GM23338 (cell line): ENCODE results near the gene DHRS12. TPM values are rescaled to one million over a fixed set of nuclear protein-coding genes. Genes with fewer than 3 reads are reported as not detected.

Experiments
- ATAC-seq: fragments of 200-7000 bp; cut with Tn5 transposase; 3 replicates; pipeline ENCODE4 v1.9.1; 2020
- DNase-seq: peaks from one replicate; pipeline ENCODE4 v3.0.0-alpha.2; 2015; ENCODE audit warnings: low spot score
- H2AFZ ChIP-seq: fragments of 200-600 bp; sonication (generic); 2 replicates; pipeline ENCODE4 v1.8.0; 2016; ENCODE audit warnings: antibody characterized with exemption, mild to moderate bottlenecking, moderate library complexity
- H3F3A ChIP-seq: fragments of 200-600 bp; sonication (generic); replicated peaks from 2 replicates; pipeline ENCODE4 v1.8.0; 2017; ENCODE audit warnings: antibody characterized with exemption, mixed run types, low read depth
- H3K27ac ChIP-seq: fragments of 200-600 bp; sonication (generic); 2 replicates; pipeline ENCODE4 v1.6.1; 2016; ENCODE audit warnings: low read depth
- H3K27me3 ChIP-seq: fragments of 200-600 bp; sonication (generic); 2 replicates; pipeline ENCODE4 v1.8.0; 2016; ENCODE audit warnings: mild to moderate bottlenecking, mixed run types, moderate library complexity; ENCODE audit not compliant: insufficient read depth
- H3K36me3 ChIP-seq: fragments of 200-600 bp; sonication (generic); 2 replicates; pipeline ENCODE4 v1.8.0; 2016; ENCODE audit warnings: mild to moderate bottlenecking; ENCODE audit not compliant: insufficient read depth
- H3K4me1 ChIP-seq: fragments of 200-600 bp; sonication (generic); 2 replicates; pipeline ENCODE4 v1.8.0; 2016; ENCODE audit warnings: mild to moderate bottlenecking, moderate library complexity; ENCODE audit not compliant: insufficient read depth
- H3K4me2 ChIP-seq: fragments of 200-600 bp; sonication (generic); 2 replicates; pipeline ENCODE4 v1.7.1; 2017; ENCODE audit warnings: mixed run types
- H3K4me3 ChIP-seq: fragments of 200-600 bp; sonication (generic); 2 replicates; pipeline ENCODE4 v1.6.1; 2016; ENCODE audit warnings: mixed run types
- H3K79me2 ChIP-seq: fragments of 200-600 bp; sonication (generic); replicated peaks from 2 replicates; pipeline ENCODE4 v1.8.0; 2017; ENCODE audit warnings: mild to moderate bottlenecking; ENCODE audit not compliant: insufficient read depth
- H3K9me2 ChIP-seq: fragments of 200-600 bp; sonication (generic); 2 replicates; pipeline ENCODE4 v1.8.0; 2017; ENCODE audit not compliant: insufficient read depth
- H4K20me1 ChIP-seq: fragments of 200-600 bp; sonication (generic); replicated peaks from 2 replicates; pipeline ENCODE4 v1.8.0; 2017; ENCODE audit warnings: mild to moderate bottlenecking; ENCODE audit not compliant: insufficient read depth
- H3K27ac Mint-ChIP-seq: 2 replicates; pipeline ENCODE4 v1.8.0; 2020; ENCODE audit warnings: inconsistent platforms, mild to moderate bottlenecking, moderate library complexity, mixed read lengths
- H3K27me3 Mint-ChIP-seq: 3 replicates; pipeline ENCODE4 v1.8.0; 2022; ENCODE audit warnings: low read depth, mild to moderate bottlenecking, moderate library complexity, mixed read lengths, inconsistent platforms; ENCODE audit not compliant: insufficient read depth, poor library complexity
- H3K36me3 Mint-ChIP-seq: 3 replicates; pipeline ENCODE4 v1.8.0; 2021; ENCODE audit warnings: low read depth, mild to moderate bottlenecking, inconsistent platforms, moderate library complexity, mixed read lengths
- H3K4me1 Mint-ChIP-seq: 3 replicates; pipeline ENCODE4 v1.8.0; 2020; ENCODE audit warnings: mild to moderate bottlenecking, inconsistent platforms, mixed read lengths
- H3K4me3 Mint-ChIP-seq: 3 replicates; pipeline ENCODE4 v1.8.0; 2021; ENCODE audit warnings: moderate library complexity, mild to moderate bottlenecking, inconsistent platforms, mixed read lengths
- H3K9me3 Mint-ChIP-seq: 3 replicates; pipeline ENCODE4 v1.8.0; 2020; ENCODE audit warnings: moderate library complexity, mild to moderate bottlenecking, inconsistent platforms, mixed read lengths
- CREB1 ChIP-seq: fragments of 250-450 bp; sonication (Bioruptor Pico); IDR thresholded peaks from 2 replicates; pipeline ENCODE4 v1.5.0; 2020; ENCODE audit warnings: low read depth, mild to moderate bottlenecking, moderate library complexity
- CTCF ChIP-seq, 2 experiments: fragments of 200-600 bp in 1 of 2; sonication (generic) in 1 of 2; conservative IDR thresholded peaks; 2 replicates each; pipeline versions ENCODE4 v1.5.1 to v1.6.1; 2016 to 2017; ENCODE audit warnings: antibody characterized with exemption in 2 of 2, low read depth in 2 of 2, mild to moderate bottlenecking in 2 of 2, moderate library complexity in 1 of 2
- EZH2 ChIP-seq: fragments of 200-600 bp; sonication (generic); IDR thresholded peaks from one replicate; pipeline ENCODE4 v1.8.0; 2017; ENCODE audit warnings: antibody characterized with exemption, mild to moderate bottlenecking, low read depth; ENCODE audit not compliant: unreplicated experiment
- EZH2phosphoT487 ChIP-seq: fragments of 200-600 bp; sonication (generic); IDR thresholded peaks from one replicate; pipeline ENCODE4 v1.8.1; 2018; ENCODE audit warnings: antibody characterized with exemption; ENCODE audit not compliant: unreplicated experiment
- JUNB ChIP-seq: IDR thresholded peaks from one replicate; pipeline ENCODE4 v1.6.1; 2016; ENCODE audit warnings: antibody characterized with exemption; ENCODE audit not compliant: unreplicated experiment
- NANOG ChIP-seq: IDR thresholded peaks from 2 replicates; pipeline ENCODE4 v1.6.1; 2016; ENCODE audit warnings: antibody characterized with exemption, borderline replicate concordance
- POLR2AphosphoS5 ChIP-seq: IDR thresholded peaks from 2 replicates; pipeline ENCODE4 v1.6.1; 2016; ENCODE audit warnings: antibody characterized with exemption, low read depth
- STAT1 ChIP-seq: IDR thresholded peaks from one replicate; pipeline ENCODE4 v1.6.1; 2016; ENCODE audit warnings: antibody characterized with exemption; ENCODE audit not compliant: unreplicated experiment
- ZNF114 ChIP-seq: fragments of 250-450 bp; sonication (Bioruptor Pico); IDR thresholded peaks from 2 replicates; pipeline ENCODE4 v1.5.0; 2020; ENCODE audit warnings: mild to moderate bottlenecking, moderate library complexity
- ZNF331 ChIP-seq: fragments of 250-450 bp; sonication (Bioruptor Pico); IDR thresholded peaks from 2 replicates; pipeline ENCODE4 v1.5.0; 2020; ENCODE audit warnings: low read depth, mild to moderate bottlenecking, moderate library complexity
- polyA plus RNA-seq: library from polyadenylated mRNA; unstranded; fragments of >200 nt; fragmentation: Nextera tagmentation; extraction: Ambion mirVana; gene quantifications from 2 replicates; pipeline ENCODE4 v1.2.1, GENCODE V29; 2016
- total RNA-seq: library from RNA; depleted of rRNA; stranded (reverse); fragments of >200 nt; shearing (Covaris generic); gene quantifications from 2 replicates; pipeline ENCODE4 v1.2.3, GENCODE V29; 2014
- TF ChIP-seq, protein P1 (sequence below): fragments of 250-450 bp; sonication (Bioruptor Pico); IDR thresholded peaks from 2 replicates; pipeline ENCODE4 v1.5.0; 2020; ENCODE audit warnings: mild to moderate bottlenecking, moderate library complexity
- TF ChIP-seq, protein P2 (sequence below): IDR thresholded peaks from one replicate; pipeline ENCODE4 v1.6.1; 2018; ENCODE audit warnings: antibody characterized with exemption; ENCODE audit not compliant: unreplicated experiment
- TF ChIP-seq, protein P3 (sequence below): IDR thresholded peaks from 2 replicates; pipeline ENCODE4 v1.6.1; 2016; ENCODE audit warnings: antibody characterized with exemption

DHRS12 gene
- total and polyA plus RNA-seq, 2 experiments from 2014 or later, result 4.6 to 12.2 TPM

GRCh38 chr13:51777921-51778320, 26.0 kb downstream of the DHRS12 start (continued):
- TF ChIP-seq, protein P1, sequence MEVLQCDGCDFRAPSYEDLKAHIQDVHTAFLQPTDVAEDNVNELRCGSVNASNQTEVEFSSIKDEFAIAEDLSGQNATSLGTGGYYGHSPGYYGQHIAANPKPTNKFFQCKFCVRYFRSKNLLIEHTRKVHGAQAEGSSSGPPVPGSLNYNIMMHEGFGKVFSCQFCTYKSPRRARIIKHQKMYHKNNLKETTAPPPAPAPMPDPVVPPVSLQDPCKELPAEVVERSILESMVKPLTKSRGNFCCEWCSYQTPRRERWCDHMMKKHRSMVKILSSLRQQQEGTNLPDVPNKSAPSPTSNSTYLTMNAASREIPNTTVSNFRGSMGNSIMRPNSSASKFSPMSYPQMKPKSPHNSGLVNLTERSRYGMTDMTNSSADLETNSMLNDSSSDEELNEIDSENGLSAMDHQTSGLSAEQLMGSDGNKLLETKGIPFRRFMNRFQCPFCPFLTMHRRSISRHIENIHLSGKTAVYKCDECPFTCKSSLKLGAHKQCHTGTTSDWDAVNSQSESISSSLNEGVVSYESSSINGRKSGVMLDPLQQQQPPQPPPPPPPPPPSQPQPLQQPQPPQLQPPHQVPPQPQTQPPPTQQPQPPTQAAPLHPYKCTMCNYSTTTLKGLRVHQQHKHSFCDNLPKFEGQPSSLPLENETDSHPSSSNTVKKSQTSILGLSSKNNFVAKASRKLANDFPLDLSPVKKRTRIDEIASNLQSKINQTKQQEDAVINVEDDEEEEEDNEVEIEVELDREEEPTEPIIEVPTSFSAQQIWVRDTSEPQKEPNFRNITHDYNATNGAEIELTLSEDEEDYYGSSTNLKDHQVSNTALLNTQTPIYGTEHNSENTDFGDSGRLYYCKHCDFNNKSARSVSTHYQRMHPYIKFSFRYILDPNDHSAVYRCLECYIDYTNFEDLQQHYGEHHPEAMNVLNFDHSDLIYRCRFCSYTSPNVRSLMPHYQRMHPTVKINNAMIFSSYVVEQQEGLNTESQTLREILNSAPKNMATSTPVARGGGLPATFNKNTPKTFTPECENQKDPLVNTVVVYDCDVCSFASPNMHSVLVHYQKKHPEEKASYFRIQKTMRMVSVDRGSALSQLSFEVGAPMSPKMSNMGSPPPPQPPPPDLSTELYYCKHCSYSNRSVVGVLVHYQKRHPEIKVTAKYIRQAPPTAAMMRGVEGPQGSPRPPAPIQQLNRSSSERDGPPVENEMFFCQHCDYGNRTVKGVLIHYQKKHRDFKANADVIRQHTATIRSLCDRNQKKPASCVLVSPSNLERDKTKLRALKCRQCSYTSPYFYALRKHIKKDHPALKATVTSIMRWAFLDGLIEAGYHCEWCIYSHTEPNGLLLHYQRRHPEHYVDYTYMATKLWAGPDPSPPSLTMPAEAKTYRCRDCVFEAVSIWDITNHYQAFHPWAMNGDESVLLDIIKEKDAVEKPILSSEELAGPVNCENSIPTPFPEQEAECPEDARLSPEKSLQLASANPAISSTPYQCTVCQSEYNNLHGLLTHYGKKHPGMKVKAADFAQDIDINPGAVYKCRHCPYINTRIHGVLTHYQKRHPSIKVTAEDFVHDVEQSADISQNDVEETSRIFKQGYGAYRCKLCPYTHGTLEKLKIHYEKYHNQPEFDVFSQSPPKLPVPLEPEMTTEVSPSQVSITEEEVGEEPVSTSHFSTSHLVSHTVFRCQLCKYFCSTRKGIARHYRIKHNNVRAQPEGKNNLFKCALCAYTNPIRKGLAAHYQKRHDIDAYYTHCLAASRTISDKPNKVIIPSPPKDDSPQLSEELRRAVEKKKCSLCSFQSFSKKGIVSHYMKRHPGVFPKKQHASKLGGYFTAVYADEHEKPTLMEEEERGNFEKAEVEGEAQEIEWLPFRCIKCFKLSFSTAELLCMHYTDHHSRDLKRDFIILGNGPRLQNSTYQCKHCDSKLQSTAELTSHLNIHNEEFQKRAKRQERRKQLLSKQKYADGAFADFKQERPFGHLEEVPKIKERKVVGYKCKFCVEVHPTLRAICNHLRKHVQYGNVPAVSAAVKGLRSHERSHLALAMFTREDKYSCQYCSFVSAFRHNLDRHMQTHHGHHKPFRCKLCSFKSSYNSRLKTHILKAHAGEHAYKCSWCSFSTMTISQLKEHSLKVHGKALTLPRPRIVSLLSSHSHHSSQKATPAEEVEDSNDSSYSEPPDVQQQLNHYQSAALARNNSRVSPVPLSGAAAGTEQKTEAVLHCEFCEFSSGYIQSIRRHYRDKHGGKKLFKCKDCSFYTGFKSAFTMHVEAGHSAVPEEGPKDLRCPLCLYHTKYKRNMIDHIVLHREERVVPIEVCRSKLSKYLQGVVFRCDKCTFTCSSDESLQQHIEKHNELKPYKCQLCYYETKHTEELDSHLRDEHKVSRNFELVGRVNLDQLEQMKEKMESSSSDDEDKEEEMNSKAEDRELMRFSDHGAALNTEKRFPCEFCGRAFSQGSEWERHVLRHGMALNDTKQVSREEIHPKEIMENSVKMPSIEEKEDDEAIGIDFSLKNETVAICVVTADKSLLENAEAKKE, result no peak

DNA sequence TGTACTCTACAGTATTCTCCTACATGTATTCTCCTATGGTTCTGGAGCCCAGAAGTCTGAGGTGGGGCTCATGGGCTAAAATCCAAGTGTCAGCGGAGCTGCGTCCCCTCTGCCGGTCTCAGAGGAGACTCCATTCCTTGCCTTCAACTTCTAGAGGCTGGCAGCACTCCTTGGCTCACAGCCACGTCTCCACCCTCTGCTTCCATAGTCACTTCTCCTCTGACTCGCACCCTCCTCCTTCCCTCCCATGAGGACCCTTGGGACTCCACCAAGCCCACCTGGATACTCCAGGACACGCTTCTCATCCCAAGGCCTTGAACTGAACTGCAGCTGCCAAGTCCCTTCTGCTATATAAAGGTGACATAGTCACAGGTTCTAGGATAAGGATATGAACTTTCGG, 27.8 kb downstream of the DHRS12 start:
- Mint-ChIP-seq H3K9me3 (0 out of 3 replicates have a peak, but pooled peaks cover 3% of the 10 kb centered on the region), H3K27me3 (peaks cover 11% of the 10 kb centered on the region), H3K27ac (no peak overlapping the region), H3K4me1 (peaks cover 9% of the 10 kb centered on the region), H3K4me3 (no peak overlapping the region), H3K36me3 (peaks cover 3% of the 10 kb centered on the region; the same call in 1 of the 3 replicates)
- Histone ChIP-seq H3K36me3 (no peaks in the 10 kb centered on the region), H3K27ac (no peak overlapping the region), H3K4me3 (no peak overlapping the region), H3K9me2 (no peaks in the 10 kb centered on the region), H3K79me2 (no peaks in the 10 kb centered on the region), H3K27me3 (no peaks in the 10 kb centered on the region), H4K20me1 (no peaks in the 10 kb centered on the region), H3K4me1 (peaks cover 7% of the 10 kb centered on the region; the same call in 1 of the 2 replicates), H2AFZ (no peak overlapping the region), H3K4me2 (no peak overlapping the region), H3F3A (0 out of 2 replicates have a peak, but pooled peaks cover 4% of the 10 kb centered on the region)
- DNase-seq (no peak), ATAC-seq (no peak)
- no peak for TF ChIP-seq NANOG
- TF ChIP-seq, protein P2, sequence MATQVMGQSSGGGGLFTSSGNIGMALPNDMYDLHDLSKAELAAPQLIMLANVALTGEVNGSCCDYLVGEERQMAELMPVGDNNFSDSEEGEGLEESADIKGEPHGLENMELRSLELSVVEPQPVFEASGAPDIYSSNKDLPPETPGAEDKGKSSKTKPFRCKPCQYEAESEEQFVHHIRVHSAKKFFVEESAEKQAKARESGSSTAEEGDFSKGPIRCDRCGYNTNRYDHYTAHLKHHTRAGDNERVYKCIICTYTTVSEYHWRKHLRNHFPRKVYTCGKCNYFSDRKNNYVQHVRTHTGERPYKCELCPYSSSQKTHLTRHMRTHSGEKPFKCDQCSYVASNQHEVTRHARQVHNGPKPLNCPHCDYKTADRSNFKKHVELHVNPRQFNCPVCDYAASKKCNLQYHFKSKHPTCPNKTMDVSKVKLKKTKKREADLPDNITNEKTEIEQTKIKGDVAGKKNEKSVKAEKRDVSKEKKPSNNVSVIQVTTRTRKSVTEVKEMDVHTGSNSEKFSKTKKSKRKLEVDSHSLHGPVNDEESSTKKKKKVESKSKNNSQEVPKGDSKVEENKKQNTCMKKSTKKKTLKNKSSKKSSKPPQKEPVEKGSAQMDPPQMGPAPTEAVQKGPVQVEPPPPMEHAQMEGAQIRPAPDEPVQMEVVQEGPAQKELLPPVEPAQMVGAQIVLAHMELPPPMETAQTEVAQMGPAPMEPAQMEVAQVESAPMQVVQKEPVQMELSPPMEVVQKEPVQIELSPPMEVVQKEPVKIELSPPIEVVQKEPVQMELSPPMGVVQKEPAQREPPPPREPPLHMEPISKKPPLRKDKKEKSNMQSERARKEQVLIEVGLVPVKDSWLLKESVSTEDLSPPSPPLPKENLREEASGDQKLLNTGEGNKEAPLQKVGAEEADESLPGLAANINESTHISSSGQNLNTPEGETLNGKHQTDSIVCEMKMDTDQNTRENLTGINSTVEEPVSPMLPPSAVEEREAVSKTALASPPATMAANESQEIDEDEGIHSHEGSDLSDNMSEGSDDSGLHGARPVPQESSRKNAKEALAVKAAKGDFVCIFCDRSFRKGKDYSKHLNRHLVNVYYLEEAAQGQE, result no peak
- TF ChIP-seq CTCF (conservative IDR thresholded peaks at IDR 0.05; ENCODE audit: low read depth in 2 of 2), result no peak
- TF ChIP-seq JUNB, result no peak
- TF ChIP-seq STAT1, result no peak
- TF ChIP-seq EZH2, result no peak
- TF ChIP-seq POLR2AphosphoS5, result no peak
- TF ChIP-seq, protein P3, sequence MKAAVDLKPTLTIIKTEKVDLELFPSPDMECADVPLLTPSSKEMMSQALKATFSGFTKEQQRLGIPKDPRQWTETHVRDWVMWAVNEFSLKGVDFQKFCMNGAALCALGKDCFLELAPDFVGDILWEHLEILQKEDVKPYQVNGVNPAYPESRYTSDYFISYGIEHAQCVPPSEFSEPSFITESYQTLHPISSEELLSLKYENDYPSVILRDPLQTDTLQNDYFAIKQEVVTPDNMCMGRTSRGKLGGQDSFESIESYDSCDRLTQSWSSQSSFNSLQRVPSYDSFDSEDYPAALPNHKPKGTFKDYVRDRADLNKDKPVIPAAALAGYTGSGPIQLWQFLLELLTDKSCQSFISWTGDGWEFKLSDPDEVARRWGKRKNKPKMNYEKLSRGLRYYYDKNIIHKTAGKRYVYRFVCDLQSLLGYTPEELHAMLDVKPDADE, result no peak
- no peak for TF ChIP-seq ZNF331
- TF ChIP-seq CREB1 (CRISPR knock-in tag), result no peak
- TF ChIP-seq ZNF114 (CRISPR knock-in tag), result no peak
- TF ChIP-seq EZH2phosphoT487, result no peak
